Colonic mucosa (tissue), 4 donors: ENCODE measurements around the gene PLK3. TPM values are rescaled to one million over a fixed set of nuclear protein-coding genes. Genes with fewer than 3 reads are reported as not detected.
"Not testable (repeated sequence)": the region's sequence is repeated elsewhere in the genome, so short reads cannot be mapped to it uniquely, and the experiment has no call there.

Source experiments
- DNase-seq: peaks from one replicate; pipeline ENCODE4 v3.0.0-alpha.2; 2020
- H3K27ac ChIP-seq: fragments of 200-600 bp; one replicate; pipeline ENCODE4 v1.8.0; 2021
- H3K27me3 ChIP-seq: fragments of 200-600 bp; one replicate; pipeline ENCODE4 v1.8.0; 2021
- H3K36me3 ChIP-seq: fragments of 200-600 bp; one replicate; pipeline ENCODE4 v1.8.0; 2021
- H3K4me1 ChIP-seq: fragments of 200-600 bp; one replicate; pipeline ENCODE4 v1.8.0; 2021; ENCODE audit warnings: mild to moderate bottlenecking
- H3K4me3 ChIP-seq: fragments of 200-600 bp; one replicate; pipeline ENCODE4 v1.8.0; 2021
- H3K9ac ChIP-seq, 2 donors: one replicate each; pipeline ENCODE4 v1.7.0; 2013; ENCODE audit warnings: control low read depth in 2 of 2, low read depth in 2 of 2, low read length in 2 of 2
- H3K9me3 ChIP-seq: fragments of 200-600 bp; one replicate; pipeline ENCODE4 v1.8.0; 2021
- intact Hi-C: fragments of 100-400 bp; cut with DNase I; formaldehyde crosslinking; loops from one replicate; pipeline ENCODE4 v1.14.1; 2022
- total RNA-seq, 2 donors: library from RNA; stranded (reverse); fragmentation: NEBNext Ultra II Directional in 1 of 2; extraction: Animal tissue kit (Norgen Biotek cat#: 25700) in 1 of 2; gene quantifications; one replicate each; pipeline ENCODE4 v1.2.1, GENCODE V29; 2021
- TF ChIP-seq, protein P1 (sequence below): fragments of 200-600 bp; IDR thresholded peaks from one replicate; pipeline ENCODE4 v1.8.0; 2022; ENCODE audit warnings: antibody characterized with exemption, mild to moderate bottlenecking
- donor health status: healthy.
- donor health status: DM: no; HTN: no; CAD: no.
- donor health status: DM: no; HTN: no; CAD: no.

PLK3 gene
- 1 to 10 TPM; 7.7 to 8.8 TPM for total RNA-seq

DNA sequence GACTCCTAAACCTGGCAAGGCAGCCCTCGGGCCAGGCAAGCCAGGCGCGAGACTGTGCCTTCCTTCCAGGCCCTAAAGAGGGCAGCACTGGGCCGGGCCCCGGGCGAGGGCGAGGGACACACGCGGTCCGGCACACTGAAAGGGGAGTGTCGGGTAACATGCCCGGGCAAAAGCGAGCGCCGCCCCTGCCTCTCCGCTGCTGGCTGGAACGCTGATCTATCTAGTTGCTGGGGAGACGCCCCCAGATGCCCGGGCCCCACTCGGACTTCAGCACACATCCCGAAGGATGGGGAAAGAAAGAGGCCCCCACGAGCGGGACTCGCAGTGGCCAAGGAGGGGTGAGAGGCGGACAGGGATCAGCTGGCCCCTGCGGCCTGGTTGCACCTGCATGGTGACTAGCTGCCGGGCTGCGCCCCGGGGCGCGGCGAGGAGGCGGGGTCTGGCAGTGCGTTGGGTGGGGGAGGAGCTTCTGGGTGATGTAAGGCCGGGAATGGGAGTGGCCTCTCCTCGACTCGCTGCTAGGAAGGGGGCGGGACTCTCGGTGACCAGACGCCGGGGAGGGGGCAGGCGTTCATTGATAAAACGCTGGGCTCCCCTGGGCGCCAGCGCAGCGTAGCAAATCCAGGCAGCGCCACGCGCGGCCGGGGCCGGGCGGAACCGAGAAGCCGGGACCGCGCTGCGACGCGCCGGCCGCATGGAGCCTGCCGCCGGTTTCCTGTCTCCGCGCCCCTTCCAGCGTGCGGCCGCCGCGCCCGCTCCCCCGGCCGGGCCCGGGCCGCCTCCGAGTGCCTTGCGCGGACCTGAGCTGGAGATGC, at the start of gene PLK3:
Gene PLK3, plus strand, starts transcription at position 608 of the 815 bp plus-strand sequence. Its CDS starts 87 bp downstream, at position 695.
- peak; percentile 99 for DNase-seq
- Histone ChIP-seq H3K4me1 (peaks cover 6% of the 10 kb centered on the region), H3K9ac (peak within 1 kb of the TSS; percentile 82 to 99), H3K27me3 (no peaks in the 10 kb centered on the region), H3K9me3 (no peaks in the 10 kb centered on the region), H3K36me3 (peaks cover 5% of the 10 kb centered on the region), H3K4me3 (peak within 1 kb of the TSS; percentile 79), H3K27ac (peak within 1 kb of the TSS; percentile 92)
- intact Hi-C loops, result no loop called here
- TF ChIP-seq, protein P1, sequence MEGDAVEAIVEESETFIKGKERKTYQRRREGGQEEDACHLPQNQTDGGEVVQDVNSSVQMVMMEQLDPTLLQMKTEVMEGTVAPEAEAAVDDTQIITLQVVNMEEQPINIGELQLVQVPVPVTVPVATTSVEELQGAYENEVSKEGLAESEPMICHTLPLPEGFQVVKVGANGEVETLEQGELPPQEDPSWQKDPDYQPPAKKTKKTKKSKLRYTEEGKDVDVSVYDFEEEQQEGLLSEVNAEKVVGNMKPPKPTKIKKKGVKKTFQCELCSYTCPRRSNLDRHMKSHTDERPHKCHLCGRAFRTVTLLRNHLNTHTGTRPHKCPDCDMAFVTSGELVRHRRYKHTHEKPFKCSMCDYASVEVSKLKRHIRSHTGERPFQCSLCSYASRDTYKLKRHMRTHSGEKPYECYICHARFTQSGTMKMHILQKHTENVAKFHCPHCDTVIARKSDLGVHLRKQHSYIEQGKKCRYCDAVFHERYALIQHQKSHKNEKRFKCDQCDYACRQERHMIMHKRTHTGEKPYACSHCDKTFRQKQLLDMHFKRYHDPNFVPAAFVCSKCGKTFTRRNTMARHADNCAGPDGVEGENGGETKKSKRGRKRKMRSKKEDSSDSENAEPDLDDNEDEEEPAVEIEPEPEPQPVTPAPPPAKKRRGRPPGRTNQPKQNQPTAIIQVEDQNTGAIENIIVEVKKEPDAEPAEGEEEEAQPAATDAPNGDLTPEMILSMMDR, result peak; percentile 90

DNA sequence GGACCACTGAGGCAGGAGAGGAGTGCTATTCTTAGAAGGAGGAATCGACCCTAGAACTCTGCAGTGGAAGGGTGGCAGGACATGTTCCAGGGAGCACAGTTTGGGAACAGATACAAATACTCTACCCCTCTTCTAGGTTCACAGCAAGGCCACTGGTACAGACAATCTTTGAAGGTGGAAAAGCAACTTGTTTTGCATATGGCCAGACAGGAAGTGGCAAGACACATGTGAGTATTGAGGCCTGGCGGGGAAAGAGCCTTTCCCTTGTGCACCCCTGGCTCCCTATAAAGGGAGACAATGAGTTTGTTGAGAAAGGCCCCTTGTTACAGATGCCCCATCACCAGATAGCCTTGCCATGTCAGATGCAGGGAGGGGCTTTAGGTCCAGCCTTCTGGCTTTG, 42.8 kb upstream of the PLK3 start:
- TF ChIP-seq, protein P1, result no peak
- Histone ChIP-seq H3K36me3 (no peaks in the 10 kb centered on the region), H3K9ac (no peak overlapping the region)

DNA sequence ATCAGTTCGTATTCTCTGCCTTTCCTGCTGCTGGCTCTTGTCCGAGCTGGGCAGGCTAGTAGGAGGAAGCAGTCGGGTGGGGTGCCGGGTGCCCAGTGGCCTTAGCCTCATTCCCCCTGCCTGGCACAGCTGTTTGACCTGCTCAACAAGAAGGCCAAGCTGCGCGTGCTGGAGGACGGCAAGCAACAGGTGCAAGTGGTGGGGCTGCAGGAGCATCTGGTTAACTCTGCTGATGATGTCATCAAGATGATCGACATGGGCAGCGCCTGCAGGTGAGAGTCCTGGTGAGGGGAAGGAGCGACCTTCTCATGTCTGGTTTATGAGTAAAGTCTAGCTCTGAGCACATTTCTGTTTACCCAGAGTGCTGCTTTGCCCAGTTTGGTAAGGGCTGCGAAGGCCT, 41.1 kb upstream of the PLK3 start:
- intact Hi-C loops, result no loop called here
- Histone ChIP-seq H3K9ac (no peak overlapping the region), H3K36me3 (no peaks in the 10 kb centered on the region), H3K4me3 (no peak overlapping the region), H3K9me3 (no peaks in the 10 kb centered on the region), H3K27me3 (no peaks in the 10 kb centered on the region), H3K27ac (no peak overlapping the region), H3K4me1 (no peaks in the 10 kb centered on the region)
- TF ChIP-seq, protein P1, result no peak
- DNase-seq, result no peak

More for the DNA sequence above, 42.8 kb upstream of the PLK3 start:
- Histone ChIP-seq H3K4me3 (no peak overlapping the region), H3K9me3 (no peaks in the 10 kb centered on the region), H3K27me3 (no peaks in the 10 kb centered on the region), H3K4me1 (no peaks in the 10 kb centered on the region), H3K27ac (no peak overlapping the region)
- no peak for DNase-seq
- intact Hi-C loops, result no loop called here

DNA sequence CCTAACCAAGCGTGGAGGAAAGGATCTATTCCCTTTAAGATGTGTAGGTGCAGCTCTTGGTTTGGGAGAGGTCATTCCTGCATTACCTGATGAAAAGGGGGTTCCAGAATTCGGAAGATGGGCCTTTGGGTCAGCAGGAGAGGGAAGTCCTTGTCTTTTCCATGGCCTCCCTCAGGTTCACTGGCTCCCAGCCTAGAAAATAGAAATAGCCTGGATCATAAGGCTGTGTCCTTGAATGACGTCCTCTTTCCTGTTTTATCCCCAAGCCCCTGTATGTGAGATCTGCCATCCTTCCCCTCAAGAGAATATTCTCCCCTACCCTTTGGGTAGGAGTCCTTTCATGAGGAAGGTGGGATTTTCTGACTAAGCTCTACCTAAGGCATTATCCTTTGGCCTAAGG, 39.3 kb upstream of the PLK3 start:
- Histone ChIP-seq H3K36me3 (no peaks in the 10 kb centered on the region), H3K4me1 (no peaks in the 10 kb centered on the region), H3K27ac (no peak overlapping the region), H3K4me3 (no peak overlapping the region), H3K9ac (no peak overlapping the region), H3K9me3 (no peaks in the 10 kb centered on the region), H3K27me3 (no peaks in the 10 kb centered on the region)
- intact Hi-C loops, result no loop called here
- TF ChIP-seq, protein P1, result no peak
- DNase-seq, result no peak

DNA sequence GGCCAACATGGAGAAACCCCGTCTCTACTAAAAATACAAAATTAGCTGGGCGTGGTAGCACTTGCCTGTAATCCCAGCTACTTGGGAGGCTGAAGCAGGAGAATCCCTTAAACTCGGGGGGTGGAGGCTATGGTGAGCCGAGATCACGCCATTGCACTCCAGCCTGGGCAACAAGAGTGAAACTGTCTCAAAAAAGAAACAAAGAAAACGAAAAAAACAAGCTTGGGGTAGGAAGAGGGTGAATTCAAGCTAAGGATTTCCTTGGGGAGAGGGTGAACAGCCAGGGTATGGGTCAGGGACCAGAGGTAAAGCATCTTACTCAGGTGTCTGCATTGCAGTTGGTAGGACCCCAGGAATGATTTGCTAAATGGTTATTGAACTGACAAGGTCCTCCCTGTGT, 33.8 kb upstream of the PLK3 start:
- H3K4me1 ChIP-seq, intact Hi-C loops, H3K27me3 ChIP-seq, H3K27ac ChIP-seq, H3K4me3 ChIP-seq, H3K9me3 ChIP-seq, H3K36me3 ChIP-seq, H3K9ac ChIP-seq, DNase-seq: not testable (repeated sequence)
